HG03354 (cell line): ENCODE results near the gene OR2V2.
"Not testable (repeated sequence)": the region's sequence is repeated elsewhere in the genome, so short reads cannot be mapped to it uniquely, and the experiment has no call there.

ENCODE experiments used
- ATAC-seq: cut with Tn5 transposase; IDR thresholded peaks from one replicate; pipeline ENCODE4 v1.9.1; 2021; ENCODE audit warnings: mild to moderate bottlenecking; ENCODE audit not compliant: unreplicated experiment, poor library complexity, severe bottlenecking

OR2V2 gene, protein sequence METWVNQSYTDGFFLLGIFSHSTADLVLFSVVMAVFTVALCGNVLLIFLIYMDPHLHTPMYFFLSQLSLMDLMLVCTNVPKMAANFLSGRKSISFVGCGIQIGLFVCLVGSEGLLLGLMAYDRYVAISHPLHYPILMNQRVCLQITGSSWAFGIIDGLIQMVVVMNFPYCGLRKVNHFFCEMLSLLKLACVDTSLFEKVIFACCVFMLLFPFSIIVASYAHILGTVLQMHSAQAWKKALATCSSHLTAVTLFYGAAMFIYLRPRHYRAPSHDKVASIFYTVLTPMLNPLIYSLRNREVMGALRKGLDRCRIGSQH

DNA sequence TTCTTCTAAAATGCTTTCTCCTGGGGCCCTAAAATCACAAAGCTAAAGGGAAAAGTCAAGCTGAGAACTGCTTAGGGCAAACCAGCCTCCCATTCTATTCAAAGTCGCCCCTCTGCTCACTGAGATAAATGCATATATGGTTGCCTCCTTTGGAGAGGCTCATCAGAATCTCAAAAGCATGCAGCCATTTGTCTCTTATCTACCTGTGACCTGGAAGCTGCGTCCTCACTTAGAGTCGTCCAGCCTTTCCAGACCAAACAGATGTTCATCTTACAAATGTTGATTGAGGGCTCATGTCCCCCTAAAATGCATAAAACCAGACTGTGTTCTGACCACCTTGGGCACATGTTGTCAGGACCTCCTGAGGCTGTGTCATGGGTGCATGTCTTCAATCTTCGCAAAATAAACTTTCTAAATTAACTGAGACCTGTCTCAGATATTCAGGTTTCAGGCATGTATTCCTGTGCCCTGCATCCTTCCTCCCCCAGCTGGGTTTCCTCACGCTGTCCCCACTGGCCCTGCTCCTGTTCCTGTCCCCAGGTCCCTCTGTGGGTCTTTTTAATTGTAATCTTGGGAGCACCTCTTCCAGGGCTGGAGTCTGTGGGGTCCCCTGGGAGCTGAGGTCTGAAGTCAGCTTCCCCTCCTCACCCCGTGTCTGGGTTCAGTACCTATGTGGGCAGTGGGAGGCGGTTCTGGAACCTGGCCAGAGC is at the start of gene OR2V2:
Gene OR2V2, plus strand, starts transcription at position 660 of the 710 bp plus-strand sequence. CDS start 7,357 bp downstream, outside the sequence.
- not testable (repeated sequence) for ATAC-seq

DNA sequence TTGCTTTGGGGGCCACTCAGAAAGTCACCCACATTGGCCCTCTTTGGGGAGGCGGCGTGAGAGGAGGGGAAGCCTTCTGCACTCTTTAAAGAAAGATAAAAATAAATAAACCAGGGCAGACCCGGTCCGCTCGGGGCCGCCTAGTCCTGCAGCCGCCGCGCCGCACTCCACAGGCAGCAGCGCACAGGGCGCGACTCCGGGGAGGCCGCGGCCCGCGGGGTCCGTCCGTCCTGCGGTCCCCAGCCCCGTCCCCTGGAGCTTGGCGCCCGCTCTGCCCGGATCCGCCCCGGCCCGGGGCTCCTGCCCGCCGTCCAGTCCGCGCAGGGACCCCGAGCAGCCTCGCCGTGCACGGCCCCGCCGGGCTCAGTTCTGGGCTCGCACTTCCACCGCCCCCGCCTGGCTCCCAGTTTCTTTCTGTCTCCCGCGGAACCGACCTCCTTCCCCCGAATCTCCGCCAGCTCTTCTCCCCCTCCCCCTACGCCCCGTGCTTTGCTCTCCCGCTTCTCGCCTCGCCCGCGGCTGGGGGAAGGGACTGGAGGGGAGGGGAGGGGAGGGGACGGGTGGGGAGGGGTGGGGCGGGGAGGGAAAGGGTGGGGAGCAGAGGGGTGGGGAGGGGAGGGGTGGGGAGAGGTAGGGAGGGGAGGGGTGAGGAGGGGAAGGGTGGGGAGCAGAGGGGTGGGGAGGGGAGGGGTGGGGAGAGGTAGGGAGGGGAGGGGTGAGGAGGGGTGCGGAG is 49.5 kb upstream of the OR2V2 start:
- not testable (repeated sequence) for ATAC-seq

DNA sequence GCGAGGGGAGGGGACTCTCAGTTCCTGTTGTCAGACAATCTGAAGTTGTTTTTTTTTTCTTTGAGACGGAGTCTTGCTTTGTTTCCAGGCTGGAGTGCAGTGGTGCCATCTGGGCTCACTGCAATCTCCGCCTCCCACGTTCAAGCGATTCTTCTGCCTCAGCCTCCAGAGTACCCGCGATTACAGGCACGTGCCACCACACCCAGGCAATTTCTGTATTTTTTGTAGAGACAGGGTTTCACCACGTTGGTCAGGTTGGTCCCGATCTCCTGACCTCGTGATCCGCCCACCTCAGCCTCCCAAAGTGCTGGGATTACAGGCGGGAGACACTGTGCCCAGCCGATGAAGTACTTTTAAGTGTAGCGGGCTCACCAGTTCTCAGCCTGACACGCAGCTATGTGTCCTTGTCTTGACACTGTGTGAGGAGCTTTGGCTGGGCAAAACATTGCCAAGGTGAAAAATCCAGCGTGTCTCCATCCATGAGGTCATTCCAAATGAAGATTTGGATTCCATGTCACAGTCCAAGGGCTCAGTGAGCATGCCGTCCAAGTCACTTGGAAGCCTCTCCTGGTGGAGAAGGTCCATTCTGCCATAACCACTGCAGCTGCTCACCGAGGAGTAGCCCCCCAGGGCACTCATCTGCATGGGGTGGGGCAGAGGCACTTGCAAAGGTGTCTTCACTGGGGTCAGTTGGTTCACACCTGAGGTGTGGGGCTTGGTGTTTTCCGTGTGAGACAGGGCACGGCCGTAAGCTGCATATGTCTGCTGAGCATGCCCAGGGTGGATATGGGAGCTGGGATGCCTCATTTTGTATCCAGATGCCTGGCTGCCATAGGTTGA is 48.4 kb upstream of the OR2V2 start:
- no peak for ATAC-seq

DNA sequence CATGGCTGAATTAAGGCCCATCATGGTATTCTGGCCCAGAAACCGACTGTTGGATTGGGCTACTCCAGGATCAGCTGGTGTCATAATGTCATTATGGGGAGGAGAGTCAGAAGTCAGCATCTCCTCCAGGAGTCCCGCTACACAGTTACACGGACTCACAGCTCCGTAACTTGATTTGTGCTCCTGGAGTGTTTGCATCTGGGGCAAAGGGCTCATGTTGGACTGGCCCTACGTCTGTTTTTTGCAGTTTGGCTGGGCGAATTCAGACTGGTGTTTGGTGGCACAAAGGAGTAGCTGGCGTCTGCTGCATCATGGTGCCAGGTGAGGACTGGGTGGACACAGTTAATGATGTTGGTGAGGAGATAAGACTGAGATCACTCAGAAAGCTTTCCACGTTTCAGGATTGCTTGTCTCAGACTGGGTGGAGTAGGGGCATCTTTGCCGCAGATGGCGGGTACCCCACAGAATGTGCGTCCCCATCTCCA is 47.7 kb upstream of the OR2V2 start:
- ATAC-seq, result no peak

DNA sequence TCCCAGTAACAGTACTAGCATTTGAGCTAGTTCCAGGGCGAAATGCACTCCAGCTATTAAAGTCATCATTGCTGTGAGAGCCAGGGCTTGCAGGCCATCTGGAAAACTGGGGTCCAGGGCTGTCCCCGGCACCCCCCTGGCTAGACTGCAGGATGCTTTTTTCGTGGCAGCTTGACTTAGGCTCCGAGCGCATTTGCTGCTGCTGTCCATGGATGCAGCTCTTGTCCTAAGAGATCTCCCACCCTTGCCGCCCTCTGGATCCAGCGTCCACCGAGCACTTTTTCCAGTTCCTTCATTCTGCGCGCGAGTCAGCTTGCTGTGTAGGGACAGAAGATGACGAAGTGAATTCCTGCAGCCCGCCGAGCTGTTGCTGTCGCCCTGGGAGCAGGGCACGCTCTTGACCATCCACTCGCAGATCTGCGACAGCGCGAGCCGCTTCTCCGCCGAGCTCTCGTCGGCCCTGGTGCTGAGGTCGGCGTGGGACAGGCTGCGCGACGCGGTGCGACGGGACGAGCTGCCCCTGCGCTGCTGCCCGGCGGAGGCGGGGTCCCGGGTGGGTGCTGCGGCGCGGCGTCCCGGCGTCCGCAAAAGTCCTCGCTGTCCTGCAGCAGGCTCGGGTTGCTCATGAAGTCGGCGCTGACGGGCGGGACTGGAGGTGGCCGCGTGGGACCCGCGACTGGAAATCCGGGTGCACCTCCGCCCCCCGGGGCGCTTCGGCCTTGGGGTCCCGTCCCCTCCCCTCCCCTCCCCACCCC is 47.1 kb upstream of the OR2V2 start:
- ATAC-seq, result no peak

DNA sequence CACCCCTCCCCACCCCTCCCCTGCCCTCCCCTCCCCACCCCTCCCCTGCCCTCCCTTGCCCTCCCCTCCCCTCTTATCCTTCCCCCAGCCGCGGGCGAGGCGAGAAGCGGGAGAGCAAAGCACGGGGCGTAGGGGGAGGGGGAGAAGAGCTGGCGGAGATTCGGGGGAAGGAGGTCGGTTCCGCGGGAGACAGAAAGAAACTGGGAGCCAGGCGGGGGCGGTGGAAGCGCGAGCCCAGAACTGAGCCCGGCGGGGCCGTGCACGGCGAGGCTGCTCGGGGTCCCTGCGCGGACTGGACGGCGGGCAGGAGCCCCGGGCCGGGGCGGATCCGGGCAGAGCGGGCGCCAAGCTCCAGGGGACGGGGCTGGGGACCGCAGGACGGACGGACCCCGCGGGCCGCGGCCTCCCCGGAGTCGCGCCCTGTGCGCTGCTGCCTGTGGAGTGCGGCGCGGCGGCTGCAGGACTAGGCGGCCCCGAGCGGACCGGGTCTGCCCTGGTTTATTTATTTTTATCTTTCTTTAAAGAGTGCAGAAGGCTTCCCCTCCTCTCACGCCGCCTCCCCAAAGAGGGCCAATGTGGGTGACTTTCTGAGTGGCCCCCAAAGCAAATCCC is 46.2 kb upstream of the OR2V2 start:
- not testable (repeated sequence) for ATAC-seq

DNA sequence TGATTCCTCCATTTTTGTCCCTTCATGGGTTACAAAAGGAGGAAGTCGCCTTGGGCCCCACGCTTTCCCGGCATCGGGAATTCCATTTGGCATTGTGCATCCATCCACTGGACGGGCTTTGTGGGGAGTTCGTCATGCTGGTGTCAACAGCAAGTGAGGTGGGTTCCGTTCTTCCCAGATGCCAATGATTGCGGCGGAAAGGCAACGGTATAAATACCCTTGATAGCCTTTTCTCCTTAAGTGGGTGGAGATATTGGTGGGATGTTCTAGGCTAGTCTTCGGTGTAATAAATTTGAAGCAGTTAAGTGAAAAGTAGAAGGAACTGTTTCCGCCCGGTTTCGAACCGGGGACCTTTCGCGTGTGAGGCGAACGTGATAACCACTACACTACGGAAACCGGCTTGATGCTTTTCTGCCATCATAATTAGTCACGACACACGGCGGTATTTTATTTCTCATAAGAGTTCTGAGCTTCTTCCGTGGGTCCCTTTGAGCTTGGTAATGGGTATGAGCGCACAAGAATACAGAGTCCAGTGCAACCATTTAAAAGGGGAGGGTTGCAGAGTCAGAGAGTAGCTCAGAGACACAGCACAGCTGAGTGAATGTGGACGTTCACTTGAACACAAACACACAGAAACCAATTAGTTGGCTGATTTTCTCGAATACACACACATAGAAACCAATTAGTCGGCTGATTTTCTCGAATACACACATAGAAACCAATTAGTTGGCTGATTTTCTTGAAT is 45.3 kb upstream of the OR2V2 start:
- ATAC-seq, result not testable (repeated sequence)

DNA sequence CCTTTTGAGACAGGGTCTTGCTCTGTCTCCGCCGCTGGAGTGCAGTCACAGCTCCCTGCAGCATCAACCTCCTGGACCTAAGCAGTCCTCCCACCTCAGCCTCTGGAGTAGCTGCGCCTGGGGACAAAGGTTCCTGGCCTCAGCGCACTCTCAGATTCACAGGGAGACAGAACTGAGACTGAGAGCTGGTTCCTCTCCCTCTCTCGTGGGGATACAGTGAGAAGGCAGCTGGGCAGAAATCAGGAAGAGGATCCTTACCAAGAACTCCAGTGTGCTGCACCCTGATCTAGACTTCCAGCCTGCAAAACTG is 43.2 kb upstream of the OR2V2 start:
- not testable (repeated sequence) for ATAC-seq

DNA sequence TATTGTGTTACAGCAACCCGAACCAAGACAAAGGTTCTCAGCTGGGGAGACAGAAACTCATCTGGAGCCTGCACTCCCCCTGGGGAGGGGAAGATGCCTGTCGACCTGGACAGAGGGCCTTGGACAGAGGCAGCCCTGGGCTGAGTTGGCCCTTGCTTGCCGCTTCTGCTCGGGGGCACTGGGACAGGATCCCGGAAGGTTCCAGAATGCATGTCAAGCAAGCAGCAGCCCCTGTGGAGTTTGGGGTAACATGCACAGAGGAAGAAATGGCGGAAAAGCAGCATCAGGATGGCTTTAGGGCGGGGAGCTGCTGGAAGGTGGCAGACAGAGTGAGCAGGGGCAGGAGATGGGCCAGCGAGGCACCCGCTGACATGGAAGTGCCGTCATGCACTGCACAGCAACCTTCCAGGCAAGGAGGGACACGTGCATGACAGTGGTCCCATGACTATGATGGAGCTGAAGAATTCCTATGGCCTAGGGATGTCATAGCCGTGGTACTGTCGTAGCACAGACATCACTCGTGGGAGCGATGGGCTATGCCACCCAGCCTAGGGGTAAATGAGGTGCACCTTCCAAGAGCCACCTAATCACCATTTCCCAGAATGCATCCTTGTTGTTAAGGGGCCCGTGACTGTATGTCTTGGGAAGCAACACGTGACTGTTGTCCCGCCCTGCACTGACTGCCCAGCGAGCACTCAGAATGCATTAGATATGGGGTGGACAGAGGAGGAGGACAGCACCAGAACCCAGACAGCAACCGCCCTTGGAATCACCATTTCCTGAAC is 42.6 kb upstream of the OR2V2 start:
- ATAC-seq, result not testable (repeated sequence)

DNA sequence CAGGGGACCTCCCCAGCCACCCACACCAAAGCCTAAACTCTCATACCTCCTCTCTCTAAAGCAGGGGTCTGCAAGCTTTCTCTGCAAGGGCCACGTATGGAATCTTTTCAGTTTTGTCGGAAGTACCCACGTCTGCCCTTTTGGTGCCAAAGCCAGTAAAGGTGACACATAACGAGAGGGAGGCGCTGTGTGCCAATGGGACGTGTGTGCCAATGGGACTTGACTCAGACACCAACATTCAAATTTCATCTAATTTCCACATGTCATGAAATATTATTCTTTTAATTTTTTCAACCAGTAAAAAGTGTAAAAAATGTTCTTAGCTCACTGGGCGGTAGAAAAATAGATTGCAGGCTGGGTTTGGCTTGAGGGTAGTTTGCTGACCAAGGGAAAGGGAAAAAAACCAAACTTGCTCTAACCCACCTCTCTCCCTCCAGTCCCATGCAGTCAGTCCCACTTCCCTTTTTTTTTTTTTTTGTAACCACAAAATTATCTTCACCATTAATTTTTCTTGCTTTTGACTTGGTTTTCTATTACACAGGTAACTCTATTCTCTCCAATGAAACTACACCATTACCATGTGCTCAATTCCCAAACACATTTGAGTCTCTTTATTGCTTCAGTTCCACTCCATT is 41.9 kb upstream of the OR2V2 start:
- no peak for ATAC-seq

DNA sequence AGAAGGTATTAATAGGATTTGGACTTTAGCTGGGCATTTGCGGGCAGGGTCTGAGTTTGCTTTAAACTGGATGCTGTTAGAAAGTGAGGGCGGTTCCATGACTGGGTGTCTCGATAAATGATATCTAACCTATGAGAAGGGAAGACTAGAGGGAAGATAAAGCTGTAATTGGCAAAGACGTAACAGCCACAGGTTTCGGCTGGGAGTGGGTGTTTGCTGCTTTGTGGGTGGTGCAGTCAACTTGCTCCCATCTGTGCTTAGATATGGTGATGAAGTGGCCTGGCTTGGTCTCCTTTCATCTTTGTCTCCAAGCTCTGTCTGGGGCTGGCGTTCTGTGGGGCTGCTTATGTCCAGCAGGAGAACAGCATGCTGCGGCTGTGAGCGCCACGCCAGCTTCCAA is 39.7 kb upstream of the OR2V2 start:
- ATAC-seq, result no peak

DNA sequence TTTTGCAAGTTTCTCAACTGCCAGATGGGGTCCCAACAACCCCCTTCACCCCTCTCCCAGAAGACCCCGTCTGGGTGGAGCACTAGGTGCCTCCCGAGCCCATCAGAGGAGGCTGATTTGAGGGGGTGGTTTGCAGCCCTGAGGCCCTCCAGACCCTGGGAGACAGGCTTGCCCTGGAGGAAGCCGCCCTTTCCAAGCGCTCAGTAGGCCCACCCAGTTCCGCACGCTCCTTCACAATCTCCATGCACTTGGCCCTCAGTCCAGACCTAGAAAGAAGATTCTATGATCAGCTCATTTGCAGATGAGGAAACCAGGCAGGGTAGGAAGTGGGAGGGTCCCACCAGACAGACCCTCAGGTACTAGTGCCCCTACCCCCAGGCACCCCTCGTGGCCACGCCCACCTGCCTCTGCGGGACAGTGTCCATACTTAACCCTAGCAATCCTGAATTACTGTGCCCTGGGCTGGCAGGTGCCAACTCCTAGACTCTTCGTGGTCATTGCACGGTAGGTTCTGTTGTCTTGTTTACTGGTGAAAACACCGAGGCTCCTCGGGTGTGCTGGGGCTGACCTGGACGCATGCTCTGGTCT is 38.7 kb upstream of the OR2V2 start:
- no peak for ATAC-seq

DNA sequence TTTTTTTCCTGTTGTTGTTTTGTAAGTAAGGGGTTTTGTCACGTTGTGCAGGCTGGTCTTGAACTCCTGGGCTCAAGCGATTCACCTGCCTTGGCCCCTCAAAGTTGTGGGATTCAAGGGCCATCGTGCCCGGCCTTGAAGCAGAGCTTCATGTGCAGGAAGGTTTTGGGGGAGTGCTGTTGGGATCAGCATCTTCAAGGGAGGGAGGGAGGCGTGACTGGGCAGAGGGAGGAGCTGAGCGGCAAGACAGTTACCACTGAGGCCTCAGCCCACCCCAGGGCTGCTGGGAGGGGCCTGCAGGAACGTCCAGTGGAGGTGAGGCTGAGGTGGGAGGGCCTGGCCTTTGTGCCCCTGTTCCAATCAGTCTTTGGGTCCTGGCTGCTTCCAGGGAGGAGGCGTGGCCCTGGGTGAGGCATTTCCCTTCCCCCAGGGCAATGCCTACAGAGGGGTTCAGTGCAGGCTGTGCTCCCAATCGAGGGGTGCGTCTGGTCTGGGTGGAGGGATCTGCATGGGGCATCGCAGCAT is 37.8 kb upstream of the OR2V2 start:
- ATAC-seq, result no peak

DNA sequence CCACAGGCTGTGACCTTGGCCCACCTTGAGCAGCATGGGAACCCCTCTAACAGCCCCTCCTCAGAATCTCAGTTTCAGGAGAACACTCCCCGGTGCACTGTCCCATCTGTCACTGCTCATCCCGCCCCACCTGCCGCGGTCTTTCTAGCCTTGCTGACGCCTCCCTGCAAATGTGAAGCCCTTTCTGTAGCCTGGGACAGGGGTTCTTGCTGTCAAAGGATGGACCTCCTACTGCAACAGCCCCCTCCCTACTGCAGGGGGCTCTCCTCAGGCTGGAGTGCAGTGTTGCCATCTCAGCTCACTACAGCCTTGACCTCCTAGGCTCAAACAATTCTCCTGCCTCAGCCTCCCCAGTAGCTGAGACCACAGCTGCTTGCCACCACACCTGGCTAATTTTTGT is 36.4 kb upstream of the OR2V2 start:
- ATAC-seq, result no peak

DNA sequence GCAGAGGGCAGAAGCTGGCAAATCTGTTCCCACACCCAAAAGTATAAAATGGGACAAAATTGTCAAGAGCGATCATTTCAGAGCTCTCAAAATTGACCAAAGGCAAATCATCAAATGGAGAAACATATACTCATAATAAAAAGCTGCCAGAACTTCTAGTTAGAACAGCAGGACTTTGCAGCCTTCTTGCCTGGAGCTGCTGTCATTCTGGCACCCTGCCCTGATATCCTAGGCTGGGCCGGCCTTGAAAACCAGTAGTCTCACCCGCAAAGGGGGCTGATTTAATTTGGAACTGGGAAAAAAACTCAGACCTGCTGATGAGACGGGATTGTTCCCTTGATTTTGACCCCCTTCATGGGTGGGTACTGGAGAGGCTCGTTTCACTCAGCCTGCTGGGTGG is 34.9 kb upstream of the OR2V2 start:
- ATAC-seq, result no peak

DNA sequence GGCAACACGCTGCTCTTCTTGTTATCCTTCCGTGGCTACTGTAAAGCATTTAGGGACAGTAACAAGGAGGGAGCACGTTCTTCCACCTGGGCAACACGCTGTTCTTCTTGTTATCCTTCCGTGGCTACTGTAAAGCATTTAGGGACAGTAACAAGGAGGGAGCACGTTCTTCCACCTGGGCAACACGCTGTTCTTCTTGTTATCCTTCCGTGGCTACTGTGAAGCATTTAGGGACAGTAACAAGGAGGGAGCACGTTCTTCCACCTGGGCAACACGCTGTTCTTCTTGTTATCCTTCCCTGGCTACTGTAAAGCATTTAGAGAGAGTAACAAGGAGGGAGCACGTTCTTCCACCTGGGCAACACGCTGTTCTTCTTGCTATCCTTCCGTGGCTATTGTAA is 33.8 kb upstream of the OR2V2 start:
- ATAC-seq, result not testable (repeated sequence)
